Suppressor macrophage treated with lipopolysaccharide for 4 hours (primary cell): ENCODE results near the gene IGF2BP2.
"Not testable (repeated sequence)": the region's sequence is repeated elsewhere in the genome, so short reads cannot be mapped to it uniquely, and the experiment has no call there.

Source experiments
- DNase-seq: peaks from one replicate; pipeline ENCODE4 v3.0.0-alpha.2; 2020

The IGF2BP2 gene

GRCh38 chr3:185831990-185832389 is 7.1 kb upstream of the IGF2BP2 start:
- DNase-seq = no peak

- DNase-seq = no peak
Measured at GRCh38 chr3:185831195-185831594, 6.4 kb upstream of the IGF2BP2 start.

- no peak for DNase-seq
Measured at GRCh38 chr3:185830018-185830797, 5.4 kb upstream of the IGF2BP2 start.

DNA sequence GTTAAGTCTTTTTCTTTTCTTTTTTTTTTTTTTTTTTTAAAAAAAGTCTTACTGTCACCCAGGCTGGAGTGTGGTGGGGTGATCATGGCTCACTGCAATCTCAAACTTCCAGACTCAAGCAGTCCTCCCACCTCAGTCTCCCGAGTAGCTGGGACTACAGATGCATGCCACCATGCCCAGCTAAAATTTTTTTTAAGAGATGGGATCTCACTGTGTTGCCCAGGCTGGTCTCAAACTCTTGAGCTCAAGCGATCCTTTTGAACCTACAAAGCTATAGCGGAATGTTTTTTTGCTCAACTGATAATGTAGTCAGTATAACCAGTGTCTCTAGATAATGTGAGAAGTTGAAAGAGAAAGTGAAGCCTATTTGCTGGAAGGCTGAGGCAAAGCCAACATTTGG is 3.9 kb upstream of the IGF2BP2 start:
- DNase-seq = no peak

DNA sequence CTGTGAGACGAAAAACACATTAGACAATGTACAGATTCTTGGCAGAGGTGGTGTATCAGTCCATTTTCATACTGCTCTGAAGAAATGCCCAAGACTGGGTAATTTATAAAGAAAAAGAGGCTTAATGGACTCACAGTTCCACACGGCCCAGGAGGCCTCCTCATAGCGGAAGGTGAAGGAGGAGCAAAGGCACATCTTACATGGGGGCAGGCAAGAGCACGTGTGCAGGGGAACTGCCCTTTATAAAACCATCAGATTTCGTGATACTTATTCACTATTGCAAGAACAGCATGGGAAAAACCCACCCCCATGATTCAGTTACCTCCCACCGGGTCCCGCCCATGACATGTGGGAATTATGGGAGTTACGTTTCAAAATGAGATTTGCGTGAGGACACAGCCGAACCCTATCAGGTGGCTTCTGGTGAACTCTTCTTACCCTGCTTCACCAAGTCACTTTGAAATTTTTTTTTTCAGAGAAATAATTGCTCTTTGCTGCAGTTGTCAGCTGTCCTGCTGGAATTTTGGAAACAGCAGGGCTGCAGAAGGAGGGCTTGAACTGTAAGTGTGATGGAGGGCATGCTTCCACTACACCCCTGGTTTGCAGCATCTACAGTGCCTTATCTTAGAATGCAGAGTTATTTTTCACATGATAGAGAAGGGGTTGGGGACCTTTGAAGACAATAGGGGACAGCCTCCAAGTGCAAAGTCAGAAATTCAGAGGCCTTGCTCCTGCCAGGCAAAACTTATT is 2.9 kb upstream of the IGF2BP2 start:
- no peak for DNase-seq

DNA sequence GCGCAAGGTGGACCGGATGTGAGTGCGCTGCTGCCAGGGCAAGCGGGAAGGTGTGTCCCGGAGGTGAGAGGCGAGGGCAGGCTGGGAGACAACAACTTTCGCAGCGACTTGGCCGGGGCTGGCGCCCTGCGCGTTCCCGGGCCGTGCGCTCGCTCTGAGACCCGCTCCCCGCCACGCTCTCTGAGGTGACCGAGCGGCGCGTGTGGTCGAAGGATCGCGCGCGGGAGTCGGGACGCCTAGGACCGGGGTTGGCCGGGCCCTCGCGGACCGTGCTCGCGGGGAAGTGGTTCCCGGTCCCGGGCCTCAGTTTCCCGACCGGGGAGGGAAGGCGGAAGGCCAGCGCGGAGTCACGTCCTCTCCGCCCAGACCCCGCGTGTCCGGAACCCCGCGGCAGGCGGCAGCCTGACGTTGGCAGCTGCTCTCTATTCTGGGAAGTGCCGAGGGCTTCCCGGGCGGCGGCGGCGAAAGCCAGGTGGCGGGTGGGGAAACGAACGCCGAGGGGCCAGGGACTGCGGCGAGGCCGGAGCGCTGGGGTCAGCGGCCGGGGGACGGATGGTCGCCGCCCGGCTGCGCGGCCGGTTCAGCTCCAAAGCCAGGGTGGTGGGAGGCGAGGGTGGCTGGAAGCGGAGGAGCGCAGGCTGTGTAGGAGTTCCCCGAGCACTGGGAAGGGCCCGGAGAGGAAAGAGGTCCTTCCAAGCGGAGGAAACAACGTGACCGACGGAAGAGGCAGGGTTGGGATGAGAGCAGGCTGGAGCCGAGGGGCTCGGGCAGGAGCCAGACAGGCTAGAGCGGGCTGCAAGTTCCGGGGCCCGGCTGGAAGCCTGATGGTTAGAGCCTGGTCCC is 1.0 kb upstream of the IGF2BP2 start:
- DNase-seq = peak; percentile 47

DNA sequence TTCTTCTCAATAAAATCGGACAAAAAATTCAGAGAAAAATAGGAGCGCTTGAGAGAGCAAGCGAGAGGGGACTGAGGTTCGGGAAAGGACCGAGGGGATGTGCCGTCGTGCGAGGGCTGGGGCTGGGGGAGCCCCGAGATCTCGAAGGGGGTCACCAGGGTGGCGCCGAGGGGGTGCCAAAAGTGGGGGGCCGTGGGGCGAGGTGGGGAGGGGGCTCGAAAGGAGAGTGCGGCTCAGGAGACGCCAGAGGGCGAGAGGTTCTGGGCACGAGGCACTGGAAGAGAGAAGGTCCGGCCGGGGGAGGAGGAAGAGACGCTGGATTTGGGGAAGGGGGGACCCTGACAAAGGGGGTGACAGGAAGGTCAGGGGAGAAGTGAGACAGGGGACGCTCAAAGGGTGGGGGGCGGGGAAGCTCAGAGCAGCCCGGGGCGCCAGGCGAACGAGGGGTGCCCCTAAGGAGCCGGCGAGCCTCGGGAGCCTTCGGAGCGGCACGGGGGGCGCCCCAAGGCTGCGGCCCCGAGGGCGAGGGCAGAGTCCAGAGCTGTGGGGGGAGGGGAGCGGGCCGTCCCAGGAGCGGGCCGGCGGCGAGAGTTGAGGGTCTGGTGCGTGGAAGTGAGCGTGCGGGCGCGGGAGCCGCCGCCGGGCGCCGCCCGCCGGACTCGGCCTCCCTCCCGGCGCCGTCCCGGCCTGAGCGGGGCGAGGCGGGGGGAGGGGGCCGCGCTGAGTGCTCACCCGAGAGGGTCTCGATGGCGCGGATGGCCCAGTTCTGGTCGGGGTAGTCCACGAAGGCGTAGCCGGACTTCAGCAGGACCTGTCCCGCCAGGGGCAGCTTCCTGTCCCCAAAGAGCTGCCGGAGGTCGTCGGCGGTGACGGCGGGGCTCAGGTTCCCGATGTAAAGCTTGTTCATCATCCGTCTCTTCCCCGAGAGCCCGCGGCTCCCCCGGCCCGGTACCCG is 514 bp downstream of the IGF2BP2 start:
- DNase-seq = no peak

- DNase-seq = peak; percentile 35
Measured at GRCh38 chr3:185823078-185824044, 1.5 kb downstream of the IGF2BP2 start.

GRCh38 chr3:185822221-185823000 is 2.4 kb downstream of the IGF2BP2 start:
- DNase-seq = peak; percentile 48

GRCh38 chr3:185820973-185821758 is 3.7 kb downstream of the IGF2BP2 start:
- no peak for DNase-seq

GRCh38 chr3:185818267-185818875 is 6.5 kb downstream of the IGF2BP2 start:
- no peak for DNase-seq

DNA sequence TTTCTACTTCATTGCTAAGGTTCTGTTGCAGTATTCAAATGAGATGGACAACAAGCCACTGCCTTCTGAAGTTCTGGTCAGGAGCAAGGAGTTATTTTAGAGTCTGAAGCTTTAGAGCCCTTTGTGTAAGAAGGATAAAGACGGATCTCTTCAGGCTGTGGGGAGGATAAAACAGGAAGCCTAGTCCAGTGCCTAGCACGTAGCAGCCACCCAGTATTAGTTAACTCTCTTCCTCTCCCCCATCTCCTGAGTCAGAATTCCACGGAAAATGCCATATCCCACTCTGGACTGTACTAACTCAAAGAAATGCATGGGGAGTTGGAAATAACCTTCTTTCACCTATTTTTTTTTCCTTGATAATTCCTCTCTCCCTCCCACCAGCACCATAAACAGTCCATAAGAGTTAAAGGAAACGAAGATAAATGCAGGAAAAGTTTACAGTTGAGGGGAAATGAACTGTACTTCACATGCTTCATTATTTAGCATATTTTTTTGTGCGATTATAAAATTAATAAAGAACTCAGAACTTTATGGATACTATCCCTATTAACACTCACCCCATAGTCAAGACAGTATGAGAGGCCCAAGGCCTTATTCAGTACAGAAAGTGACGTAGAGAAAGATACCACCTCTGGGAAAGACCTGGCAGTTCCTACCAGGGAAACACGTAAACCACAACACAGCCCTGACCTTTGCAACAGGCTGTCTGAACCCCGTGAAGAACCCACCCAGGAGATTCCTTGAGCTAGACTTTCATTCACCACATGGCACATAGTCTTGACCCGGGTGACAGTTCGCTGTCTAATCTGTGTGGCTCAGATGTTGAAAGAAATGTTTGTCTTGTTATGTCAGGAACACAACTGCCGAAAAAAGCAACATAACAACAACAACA is 9.2 kb downstream of the IGF2BP2 start:
- DNase-seq = peak; percentile 40

GRCh38 chr3:185813691-185814215 is 11.1 kb downstream of the IGF2BP2 start:
- no peak for DNase-seq

DNA sequence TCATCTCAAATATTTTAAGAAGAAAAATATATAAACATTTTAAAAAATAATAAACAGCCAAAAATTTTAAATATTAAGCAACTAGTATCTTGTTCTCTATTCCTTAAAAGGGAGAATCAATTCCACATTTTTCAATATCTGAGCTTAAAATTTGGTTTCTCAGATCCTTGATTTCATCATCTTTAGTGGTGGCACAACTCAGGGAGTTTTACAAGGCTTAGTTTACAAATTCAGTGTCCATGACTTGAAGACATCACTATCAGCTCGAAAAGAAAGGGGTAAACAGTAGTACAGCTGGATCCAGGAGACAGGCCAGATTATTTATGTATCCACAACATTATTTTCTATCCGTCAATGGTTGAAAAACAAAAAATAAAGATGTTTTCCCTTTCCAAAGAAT is 11.6 kb downstream of the IGF2BP2 start:
- DNase-seq = peak; percentile 48

DNA sequence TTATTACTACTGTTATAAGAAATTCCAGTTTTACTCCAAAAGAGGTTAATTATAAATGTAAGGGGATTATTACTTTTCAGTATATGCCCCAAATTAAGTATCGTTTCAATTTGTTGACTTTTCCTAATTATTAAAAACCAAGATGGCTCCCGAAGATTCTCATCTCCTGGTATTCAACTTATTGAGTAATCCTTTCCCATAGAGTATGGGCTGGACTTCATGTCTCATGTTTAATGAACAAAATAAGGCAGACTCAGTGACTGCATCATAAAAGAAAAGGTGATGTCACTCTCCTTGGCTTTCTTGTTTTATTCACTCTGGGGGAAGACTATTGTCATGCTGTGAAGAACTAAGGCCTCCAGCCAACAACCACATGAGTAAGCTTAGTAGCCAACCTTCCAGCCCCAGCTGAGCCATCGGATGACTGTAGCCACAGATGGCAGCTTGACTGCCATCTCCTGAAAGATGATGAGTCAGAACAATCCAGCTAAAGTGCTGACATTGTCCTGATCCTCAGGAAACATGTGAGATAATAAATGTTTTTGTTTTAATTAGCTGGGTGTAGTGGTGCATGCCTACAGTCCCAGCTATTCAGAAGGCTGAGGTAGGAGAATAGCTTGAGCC is 17.3 kb downstream of the IGF2BP2 start:
- DNase-seq = peak; percentile 79

GRCh38 chr3:185798831-185799110 is 26.1 kb downstream of the IGF2BP2 start:
- DNase-seq = not testable (repeated sequence)
